H1 (cell line): Measurements from ENCODE around the gene TRAF4. TPM values are rescaled to one million over a fixed set of nuclear protein-coding genes. Genes with fewer than 3 reads are reported as not detected.

Source experiments
- EGR1 ChIP-seq: IDR thresholded peaks from 2 replicates; pipeline ENCODE4 v1.6.1; 2011; ENCODE audit warnings: low read depth, low read length, borderline replicate concordance
- FOSL1 ChIP-seq: IDR thresholded peaks from 2 replicates; pipeline ENCODE4 v1.6.1; 2011; ENCODE audit warnings: mild to moderate bottlenecking, low read depth, low read length, moderate library complexity; ENCODE audit not compliant: insufficient read depth
- PHF8 ChIP-seq: fragments of 200-600 bp; sonication (generic); conservative IDR thresholded peaks from 2 replicates; pipeline ENCODE4 v1.7.1; 2012; ENCODE audit warnings: low read depth, mild to moderate bottlenecking, inconsistent platforms, low read length, moderate library complexity
- polyA plus RNA-seq, 7 experiments: library from polyadenylated mRNA; depleted of rRNA in 3 of 7; stranded (reverse) in 5 of 7; unstranded in 2 of 7; fragments of >200 nt in 5 of 7; fragments of 200-250 nt in 2 of 7; gene quantifications; 1 replicate in 5 of 7; 2 replicates in 1 of 7; 4 replicates in 1 of 7; pipeline versions ENCODE4 v1.2.1 to v1.2.3, GENCODE V29; 2011 to 2013; ENCODE audit warnings: missing spikeins in 2 of 7, mixed read lengths in 2 of 7
- total RNA-seq: library from RNA; stranded (reverse); fragmentation: NEBNext Ultra II Directional; extraction: Animal tissue kit (Norgen Biotek cat#: 25700); gene quantifications from 2 replicates; pipeline ENCODE4 v1.2.1, GENCODE V29; 2021

Gene TRAF4
- total and polyA plus RNA-seq, 2 of the 8 experiments (the other 6 are each of a cell fraction or from before 2014, with no cell fraction given) = 167 to 170 TPM

GRCh38 chr17:28744972-28745785 is 1.4 kb downstream of the TRAF4 start (continued):
- TF ChIP-seq FOSL1 = no peak
- no peak for TF ChIP-seq EGR1
- no peak; the same call in 1 of the 2 replicates for TF ChIP-seq PHF8
- TF ChIP-seq, all 59 proteins: peak for 12
